Right hindlimb (tissue), 1 donor: ENCODE results near the gene TUBGCP3.

ENCODE experiments used
- DNase-seq: peaks from one replicate; pipeline ENCODE4 v3.0.0-alpha.2; 2018

The TUBGCP3 gene

GRCh38 chr13:112450118-112450903 lies 137.6 kb downstream of the TUBGCP3 start:
- no peak for DNase-seq

GRCh38 chr13:112449545-112449930 lies 138.4 kb downstream of the TUBGCP3 start:
- no peak for DNase-seq

GRCh38 chr13:112448621-112449544 lies 139.1 kb downstream of the TUBGCP3 start:
- DNase-seq, result no peak

GRCh38 chr13:112447761-112448603 lies 140.0 kb downstream of the TUBGCP3 start:
- no peak for DNase-seq

- no peak for DNase-seq
Observed at GRCh38 chr13:112447306-112447705, 140.6 kb downstream of the TUBGCP3 start.

- no peak for DNase-seq
Observed at GRCh38 chr13:112446867-112447266, 141.1 kb downstream of the TUBGCP3 start.

- DNase-seq, result no peak
Observed at GRCh38 chr13:112446347-112446861, 141.5 kb downstream of the TUBGCP3 start.

GRCh38 chr13:112445411-112446271 lies 142.3 kb downstream of the TUBGCP3 start:
- no peak for DNase-seq

- DNase-seq, result no peak
Observed at GRCh38 chr13:112444416-112445399, 143.2 kb downstream of the TUBGCP3 start.

GRCh38 chr13:112443995-112444311 lies 144.0 kb downstream of the TUBGCP3 start:
- DNase-seq, result peak; percentile 70

GRCh38 chr13:112443191-112443994 lies 144.6 kb downstream of the TUBGCP3 start:
- no peak for DNase-seq

- no peak for DNase-seq
Observed at GRCh38 chr13:112442483-112443090, 145.4 kb downstream of the TUBGCP3 start.

GRCh38 chr13:112441779-112442310 lies 146.1 kb downstream of the TUBGCP3 start:
- no peak for DNase-seq

GRCh38 chr13:112441226-112441625 lies 146.7 kb downstream of the TUBGCP3 start:
- no peak for DNase-seq

GRCh38 chr13:112438515-112438914 lies 149.4 kb downstream of the TUBGCP3 start:
- DNase-seq, result no peak

GRCh38 chr13:112438094-112438493 lies 149.9 kb downstream of the TUBGCP3 start:
- no peak for DNase-seq

GRCh38 chr13:112435973-112436372 lies 152.0 kb downstream of the TUBGCP3 start:
- DNase-seq, result no peak
